SK-N-SH (cell line): Measurements from ENCODE around the gene CNTN4.

Experiments
- EZH2phosphoT487 ChIP-seq: fragments of 200-600 bp; sonication (generic); IDR thresholded peaks from 2 replicates; pipeline ENCODE4 v1.6.1; 2017; ENCODE audit warnings: low read depth, mixed run types, mild to moderate bottlenecking, antibody characterized with exemption, moderate library complexity, borderline replicate concordance
- JUND ChIP-seq: IDR thresholded peaks from 2 replicates; pipeline ENCODE4 v1.4.0; 2012
- NFIC ChIP-seq: IDR thresholded peaks from 2 replicates; pipeline ENCODE4 v1.4.0; 2012; ENCODE audit warnings: borderline replicate concordance
- NRF1 ChIP-seq: IDR thresholded peaks from 2 replicates; pipeline ENCODE4 v1.6.1; 2012; ENCODE audit warnings: low read depth, mild to moderate bottlenecking, low read length
- TF ChIP-seq, protein P1 (sequence below): IDR thresholded peaks from 2 replicates; pipeline ENCODE4 v1.6.1; 2012; ENCODE audit warnings: mild to moderate bottlenecking, low read depth, low read length, moderate library complexity
- TF ChIP-seq, protein P2 (sequence below): fragments of 150-350 bp; IDR thresholded peaks from 2 replicates; pipeline ENCODE4 v1.6.1; 2017; ENCODE audit warnings: antibody characterized with exemption, low read length, low read depth, borderline replicate concordance
- TF ChIP-seq, protein P3 (sequence below): fragments of 200-600 bp; sonication (generic); IDR thresholded peaks from 2 replicates; pipeline ENCODE4 v1.6.1; 2017; ENCODE audit warnings: antibody characterized with exemption, mild to moderate bottlenecking, moderate library complexity
- TF ChIP-seq, protein P4 (sequence below): fragments of 150-350 bp; IDR thresholded peaks from 2 replicates; pipeline ENCODE4 v1.6.1; 2016; ENCODE audit warnings: mild to moderate bottlenecking, low read depth, low read length

DNA sequence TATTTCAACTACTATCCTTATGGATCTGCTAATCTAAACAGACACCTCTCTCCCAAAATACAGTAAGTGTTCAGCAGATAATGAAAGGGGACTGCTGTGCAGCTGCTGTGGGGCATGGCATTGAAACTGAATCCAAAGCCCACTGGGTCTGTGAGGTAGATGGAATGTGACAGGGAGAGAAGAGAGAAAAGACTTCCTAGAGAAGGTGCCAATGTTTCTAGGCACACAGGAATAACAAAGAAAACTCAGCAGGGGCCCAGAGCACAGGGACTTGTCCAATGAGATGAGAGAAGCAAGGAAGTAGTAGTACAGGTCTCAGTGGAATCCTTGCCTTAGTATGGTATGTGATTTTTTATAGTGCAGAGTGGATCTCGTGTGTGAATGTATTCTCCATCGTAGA is 553.7 kb downstream of the CNTN4 start:
- TF ChIP-seq, protein P1, sequence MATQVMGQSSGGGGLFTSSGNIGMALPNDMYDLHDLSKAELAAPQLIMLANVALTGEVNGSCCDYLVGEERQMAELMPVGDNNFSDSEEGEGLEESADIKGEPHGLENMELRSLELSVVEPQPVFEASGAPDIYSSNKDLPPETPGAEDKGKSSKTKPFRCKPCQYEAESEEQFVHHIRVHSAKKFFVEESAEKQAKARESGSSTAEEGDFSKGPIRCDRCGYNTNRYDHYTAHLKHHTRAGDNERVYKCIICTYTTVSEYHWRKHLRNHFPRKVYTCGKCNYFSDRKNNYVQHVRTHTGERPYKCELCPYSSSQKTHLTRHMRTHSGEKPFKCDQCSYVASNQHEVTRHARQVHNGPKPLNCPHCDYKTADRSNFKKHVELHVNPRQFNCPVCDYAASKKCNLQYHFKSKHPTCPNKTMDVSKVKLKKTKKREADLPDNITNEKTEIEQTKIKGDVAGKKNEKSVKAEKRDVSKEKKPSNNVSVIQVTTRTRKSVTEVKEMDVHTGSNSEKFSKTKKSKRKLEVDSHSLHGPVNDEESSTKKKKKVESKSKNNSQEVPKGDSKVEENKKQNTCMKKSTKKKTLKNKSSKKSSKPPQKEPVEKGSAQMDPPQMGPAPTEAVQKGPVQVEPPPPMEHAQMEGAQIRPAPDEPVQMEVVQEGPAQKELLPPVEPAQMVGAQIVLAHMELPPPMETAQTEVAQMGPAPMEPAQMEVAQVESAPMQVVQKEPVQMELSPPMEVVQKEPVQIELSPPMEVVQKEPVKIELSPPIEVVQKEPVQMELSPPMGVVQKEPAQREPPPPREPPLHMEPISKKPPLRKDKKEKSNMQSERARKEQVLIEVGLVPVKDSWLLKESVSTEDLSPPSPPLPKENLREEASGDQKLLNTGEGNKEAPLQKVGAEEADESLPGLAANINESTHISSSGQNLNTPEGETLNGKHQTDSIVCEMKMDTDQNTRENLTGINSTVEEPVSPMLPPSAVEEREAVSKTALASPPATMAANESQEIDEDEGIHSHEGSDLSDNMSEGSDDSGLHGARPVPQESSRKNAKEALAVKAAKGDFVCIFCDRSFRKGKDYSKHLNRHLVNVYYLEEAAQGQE: no peak
- TF ChIP-seq JUND (no peak), NRF1 (no peak), NFIC (no peak), EZH2phosphoT487 (no peak)
- TF ChIP-seq, protein P2, sequence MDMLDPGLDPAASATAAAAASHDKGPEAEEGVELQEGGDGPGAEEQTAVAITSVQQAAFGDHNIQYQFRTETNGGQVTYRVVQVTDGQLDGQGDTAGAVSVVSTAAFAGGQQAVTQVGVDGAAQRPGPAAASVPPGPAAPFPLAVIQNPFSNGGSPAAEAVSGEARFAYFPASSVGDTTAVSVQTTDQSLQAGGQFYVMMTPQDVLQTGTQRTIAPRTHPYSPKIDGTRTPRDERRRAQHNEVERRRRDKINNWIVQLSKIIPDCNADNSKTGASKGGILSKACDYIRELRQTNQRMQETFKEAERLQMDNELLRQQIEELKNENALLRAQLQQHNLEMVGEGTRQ: no peak
- TF ChIP-seq, protein P3, sequence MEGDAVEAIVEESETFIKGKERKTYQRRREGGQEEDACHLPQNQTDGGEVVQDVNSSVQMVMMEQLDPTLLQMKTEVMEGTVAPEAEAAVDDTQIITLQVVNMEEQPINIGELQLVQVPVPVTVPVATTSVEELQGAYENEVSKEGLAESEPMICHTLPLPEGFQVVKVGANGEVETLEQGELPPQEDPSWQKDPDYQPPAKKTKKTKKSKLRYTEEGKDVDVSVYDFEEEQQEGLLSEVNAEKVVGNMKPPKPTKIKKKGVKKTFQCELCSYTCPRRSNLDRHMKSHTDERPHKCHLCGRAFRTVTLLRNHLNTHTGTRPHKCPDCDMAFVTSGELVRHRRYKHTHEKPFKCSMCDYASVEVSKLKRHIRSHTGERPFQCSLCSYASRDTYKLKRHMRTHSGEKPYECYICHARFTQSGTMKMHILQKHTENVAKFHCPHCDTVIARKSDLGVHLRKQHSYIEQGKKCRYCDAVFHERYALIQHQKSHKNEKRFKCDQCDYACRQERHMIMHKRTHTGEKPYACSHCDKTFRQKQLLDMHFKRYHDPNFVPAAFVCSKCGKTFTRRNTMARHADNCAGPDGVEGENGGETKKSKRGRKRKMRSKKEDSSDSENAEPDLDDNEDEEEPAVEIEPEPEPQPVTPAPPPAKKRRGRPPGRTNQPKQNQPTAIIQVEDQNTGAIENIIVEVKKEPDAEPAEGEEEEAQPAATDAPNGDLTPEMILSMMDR: no peak
- TF ChIP-seq, protein P4, sequence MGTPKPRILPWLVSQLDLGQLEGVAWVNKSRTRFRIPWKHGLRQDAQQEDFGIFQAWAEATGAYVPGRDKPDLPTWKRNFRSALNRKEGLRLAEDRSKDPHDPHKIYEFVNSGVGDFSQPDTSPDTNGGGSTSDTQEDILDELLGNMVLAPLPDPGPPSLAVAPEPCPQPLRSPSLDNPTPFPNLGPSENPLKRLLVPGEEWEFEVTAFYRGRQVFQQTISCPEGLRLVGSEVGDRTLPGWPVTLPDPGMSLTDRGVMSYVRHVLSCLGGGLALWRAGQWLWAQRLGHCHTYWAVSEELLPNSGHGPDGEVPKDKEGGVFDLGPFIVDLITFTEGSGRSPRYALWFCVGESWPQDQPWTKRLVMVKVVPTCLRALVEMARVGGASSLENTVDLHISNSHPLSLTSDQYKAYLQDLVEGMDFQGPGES: no peak
